Left ventricle myocardium superior (tissue), 1 donor: Measurements from ENCODE around the gene PPFIA3. TPM values are rescaled to one million over a fixed set of nuclear protein-coding genes. Genes with fewer than 3 reads are reported as not detected.
"Not testable (repeated sequence)": the region's sequence is repeated elsewhere in the genome, so short reads cannot be mapped to it uniquely, and the experiment has no call there.

ENCODE experiments used
- ATAC-seq: fragments of 200-7000 bp; cut with Tn5 transposase; one replicate; pipeline ENCODE4 v1.9.1; 2020; ENCODE audit warnings: mild to moderate bottlenecking, moderate library complexity
- DNase-seq: peaks from one replicate; pipeline ENCODE4 v3.0.0-alpha.2; 2020
- intact Hi-C: fragments of 100-400 bp; cut with micrococcal nuclease; formaldehyde crosslinking; loops from one replicate; pipeline ENCODE4 v1.11.0; 2022
- total RNA-seq: library from RNA; stranded (reverse); fragmentation: NEBNext Ultra II Directional; extraction: Animal tissue kit (Norgen Biotek cat#: 25700); gene quantifications from one replicate; pipeline ENCODE4 v1.2.1, GENCODE V29; 2021
- donor health status: DM: no; HTN: yes; CAD: no; lungs with severe emphysema.

Gene PPFIA3
- total RNA-seq, 1 donor from 2014 or later, result 4.0 TPM

GRCh38 chr19:49157445-49158224 is 38.3 kb downstream of the PPFIA3 start, which contains the start of gene TRPM4:
TSS of gene TRPM4 (plus strand) at chr19:49157792. CDS start at chr19:49157867, 75 bp downstream.
- intact Hi-C loops, result no loop called here
- ATAC-seq (peak; percentile 77), DNase-seq (peak; percentile 98)

GRCh38 chr19:49160450-49161189 is 41.3 kb downstream of the PPFIA3 start:
- intact Hi-C loops, result no loop called here
- DNase-seq (no peak), ATAC-seq (no peak)

- intact Hi-C loops, result no loop called here
- DNase-seq, result no peak
- ATAC-seq, result no peak
Measured at GRCh38 chr19:49161987-49162386, 42.6 kb downstream of the PPFIA3 start.

GRCh38 chr19:49165111-49165750 is 45.9 kb downstream of the PPFIA3 start:
- intact Hi-C loops, result no loop called here

DNA sequence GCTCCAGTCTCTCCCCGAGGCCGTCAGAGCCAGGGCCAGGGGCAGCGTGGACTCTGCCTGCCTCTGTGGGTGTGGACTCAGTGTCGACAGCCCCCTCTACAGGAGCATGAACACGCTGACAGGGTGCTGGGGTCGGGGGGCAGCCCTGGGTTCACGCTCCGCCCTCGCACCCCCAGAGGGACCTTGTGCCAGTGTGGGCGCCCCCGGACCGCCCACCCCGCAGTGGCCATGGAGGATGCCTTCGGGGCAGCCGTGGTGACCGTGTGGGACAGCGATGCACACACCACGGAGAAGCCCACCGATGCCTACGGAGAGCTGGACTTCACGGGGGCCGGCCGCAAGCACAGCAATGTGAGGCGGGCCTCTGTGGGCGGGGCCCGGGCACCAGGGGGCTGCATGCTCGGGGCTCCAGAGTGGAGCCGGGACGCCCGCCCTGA is 46.5 kb downstream of the PPFIA3 start:
- DNase-seq (no peak), ATAC-seq (peak; percentile 50)
- intact Hi-C loops, result no loop called here

More at GRCh38 chr19:49165111-49165750, 45.9 kb downstream of the PPFIA3 start:
- DNase-seq, result peak; percentile 68
- ATAC-seq, result peak; percentile 91

GRCh38 chr19:49167857-49168409 is 48.6 kb downstream of the PPFIA3 start:
- DNase-seq, result no peak
- intact Hi-C loops, result no loop called here

DNA sequence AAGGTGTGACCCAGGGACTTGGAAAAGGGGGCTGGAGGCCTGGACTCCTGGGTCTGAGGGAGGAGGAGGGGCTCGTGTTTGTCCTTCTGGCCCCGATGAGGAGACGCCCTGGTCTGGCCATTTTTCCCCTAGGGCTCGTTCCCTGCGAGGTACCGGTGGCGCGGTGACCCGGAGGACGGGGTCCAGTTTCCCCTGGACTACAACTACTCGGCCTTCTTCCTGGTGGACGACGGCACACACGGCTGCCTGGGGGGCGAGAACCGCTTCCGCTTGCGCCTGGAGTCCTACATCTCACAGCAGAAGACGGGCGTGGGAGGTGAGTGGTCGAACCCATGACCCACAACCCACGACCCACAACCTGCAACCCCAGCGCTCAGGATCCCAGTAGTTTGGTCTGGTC is 49.1 kb downstream of the PPFIA3 start:
- ATAC-seq (no peak), DNase-seq (no peak)
- intact Hi-C loops, result no loop called here

More at GRCh38 chr19:49167857-49168409, 48.6 kb downstream of the PPFIA3 start:
- ATAC-seq, result no peak

DNA sequence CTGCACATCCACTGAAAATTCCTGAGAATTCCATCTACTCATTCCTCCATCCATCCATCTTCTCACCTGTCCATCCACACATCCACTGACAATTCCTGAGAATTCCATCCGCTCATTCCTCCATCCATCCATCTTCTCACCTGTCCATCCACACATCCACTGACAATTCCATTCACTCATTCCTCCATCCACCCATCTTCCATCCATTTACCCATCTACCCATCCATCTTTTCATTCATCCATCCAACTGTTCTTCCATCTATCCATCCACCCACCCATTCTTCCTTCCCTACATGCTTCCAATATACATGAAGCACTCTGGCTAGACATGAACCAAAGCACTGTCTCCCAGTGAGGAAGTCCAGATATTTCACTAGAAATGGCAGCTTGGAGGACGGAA is 53.9 kb downstream of the PPFIA3 start:
- DNase-seq (no peak), ATAC-seq (no peak)
- intact Hi-C loops, result no loop called here

GRCh38 chr19:49180659-49181058 is 61.3 kb downstream of the PPFIA3 start:
- intact Hi-C loops, result no loop called here
- ATAC-seq, result no peak
- no peak for DNase-seq

DNA sequence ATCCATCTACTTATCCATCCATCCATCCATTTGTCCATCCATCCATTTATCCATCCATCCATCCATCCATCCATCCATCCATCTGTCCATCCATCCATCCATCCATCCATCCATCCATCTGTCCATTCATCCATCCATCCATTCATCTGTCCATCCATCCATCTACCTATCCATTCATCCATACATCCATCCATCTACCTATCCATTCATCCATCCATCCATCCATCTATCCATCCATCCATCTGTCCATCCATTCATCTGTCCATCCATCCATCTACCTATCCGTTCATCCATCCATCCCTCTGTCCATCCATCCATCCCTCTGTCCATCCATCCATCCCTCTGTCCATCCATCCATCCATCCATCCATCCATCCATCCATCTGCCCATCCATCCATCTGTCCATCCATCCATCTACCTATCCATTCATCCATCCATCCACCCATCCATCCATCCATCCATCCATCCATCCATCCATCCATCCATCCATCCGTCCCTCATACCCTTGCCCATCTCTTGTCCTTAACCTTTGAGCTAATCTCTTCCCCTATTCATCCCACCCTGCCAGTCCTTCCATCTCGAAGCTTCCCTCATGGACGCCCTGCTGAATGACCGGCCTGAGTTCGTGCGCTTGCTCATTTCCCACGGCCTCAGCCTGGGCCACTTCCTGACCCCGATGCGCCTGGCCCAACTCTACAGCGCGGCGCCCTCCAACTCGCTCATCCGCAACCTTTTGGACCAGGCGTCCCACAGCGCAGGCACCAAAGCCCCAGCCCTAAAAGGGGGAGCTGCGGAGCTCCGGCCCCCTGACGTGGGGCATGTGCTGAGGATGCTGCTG is 62.9 kb downstream of the PPFIA3 start:
- intact Hi-C loops, ATAC-seq, DNase-seq: not testable (repeated sequence)

GRCh38 chr19:49182848-49183375 is 63.6 kb downstream of the PPFIA3 start:
- intact Hi-C loops, result no loop called here
- DNase-seq (no peak), ATAC-seq (peak; percentile 27)

GRCh38 chr19:49186108-49186507 is 66.8 kb downstream of the PPFIA3 start:
- intact Hi-C loops, result no loop called here
- no peak for DNase-seq
- no peak for ATAC-seq

- intact Hi-C loops, result no loop called here
- DNase-seq, result no peak
- no peak for ATAC-seq
Measured at GRCh38 chr19:49188626-49189200, 69.4 kb downstream of the PPFIA3 start.

DNA sequence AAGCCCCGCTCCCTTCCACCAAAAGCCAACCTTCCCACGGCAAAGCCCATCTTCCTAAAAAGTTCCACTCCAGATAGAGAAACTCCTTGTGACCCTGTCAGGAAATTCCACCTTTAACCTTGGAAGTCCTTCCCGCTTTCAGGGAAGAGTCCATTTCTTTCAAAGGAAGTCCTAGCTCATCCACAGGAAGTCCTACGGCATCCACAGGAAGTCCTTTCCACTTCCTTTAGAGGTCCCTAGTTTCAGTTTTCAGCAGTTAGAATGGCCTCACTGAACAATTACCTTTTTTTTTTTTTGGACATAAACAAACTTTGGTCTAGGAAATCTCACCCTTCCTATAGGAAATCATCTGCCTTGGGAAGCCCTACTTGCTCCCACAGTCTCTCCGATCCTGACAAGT is 69.9 kb downstream of the PPFIA3 start:
- DNase-seq, result no peak
- intact Hi-C loops, result no loop called here
- no peak for ATAC-seq

DNA sequence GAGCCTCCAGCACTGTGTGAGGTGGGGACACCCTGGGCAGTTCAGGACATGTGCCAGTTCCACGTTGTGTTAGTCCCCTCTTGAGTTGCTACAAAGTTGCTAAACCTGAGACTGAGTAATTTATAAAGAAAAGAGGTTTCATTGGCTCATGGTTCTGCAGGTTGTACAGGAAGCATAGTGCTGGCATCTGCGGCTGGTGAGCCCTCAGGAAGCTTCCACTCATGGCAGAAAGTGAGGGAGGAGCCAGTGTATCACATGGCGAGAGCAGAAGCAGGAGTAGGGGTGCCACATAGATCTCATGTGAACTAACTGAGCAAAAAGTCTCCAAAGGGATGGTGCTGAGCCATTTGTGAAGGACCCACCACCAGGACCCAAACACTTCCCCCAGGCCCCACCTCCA is 71.4 kb downstream of the PPFIA3 start:
- ATAC-seq, result no peak
- intact Hi-C loops, result no loop called here
- no peak for DNase-seq

DNA sequence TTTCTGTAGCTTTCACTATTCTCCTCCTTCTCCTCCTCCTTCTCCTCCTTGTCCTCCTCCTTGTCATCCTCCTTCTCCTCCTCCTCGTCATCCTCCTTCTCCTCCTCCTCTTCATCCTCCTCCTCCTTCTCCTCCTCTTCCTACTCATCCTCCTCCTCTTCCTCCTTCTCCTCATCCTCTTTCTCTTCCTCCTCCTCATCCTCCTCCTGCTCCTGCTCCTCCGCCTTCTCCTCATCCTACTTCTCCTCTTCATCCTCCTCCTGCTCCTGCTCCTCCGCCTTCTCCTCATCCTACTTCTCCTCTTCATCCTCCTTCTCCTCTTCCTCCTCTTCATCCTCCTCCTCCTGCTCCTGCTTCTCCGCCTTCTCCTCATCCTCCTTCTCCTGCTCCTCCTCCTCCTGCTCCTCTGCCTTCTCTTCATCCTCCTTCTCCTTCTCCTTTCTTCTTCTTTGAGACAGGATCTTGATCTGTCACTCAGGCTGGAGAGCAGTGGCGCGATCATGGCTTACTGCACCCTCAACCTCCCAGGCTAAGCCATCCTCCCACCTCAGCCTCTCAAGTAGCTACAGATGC is 74.6 kb downstream of the PPFIA3 start:
- DNase-seq (no peak), ATAC-seq (no peak)
- intact Hi-C loops, result no loop called here

GRCh38 chr19:49194408-49194807 is 75.1 kb downstream of the PPFIA3 start:
- no peak for ATAC-seq
- intact Hi-C loops, result no loop called here
- DNase-seq, result no peak
